Esophagus muscularis mucosa (tissue), 3 donors: Measurements from ENCODE around the gene PBRM1.

Experiments
- CTCF ChIP-seq, 3 experiments: fragments of 200-600 bp in 2 of 3; fragments of 450-650 bp in 1 of 3; sonication (generic) in 2 of 3; IDR thresholded peaks; one replicate each; pipeline ENCODE4 v1.5.1; 2017 to 2019; ENCODE audit warnings: antibody characterized with exemption in 3 of 3, mild to moderate bottlenecking in 2 of 3, moderate library complexity in 1 of 3
- POLR2A ChIP-seq: fragments of 450-650 bp; IDR thresholded peaks from one replicate; pipeline ENCODE4 v1.6.1; 2017; ENCODE audit warnings: antibody characterized with exemption, moderate library complexity, mild to moderate bottlenecking, low read depth

GRCh38 chr3:52521488-52521824 lies 164.3 kb downstream of the PBRM1 start:
- no peak for TF ChIP-seq POLR2A
- TF ChIP-seq CTCF (IDR thresholded peaks at IDR 0.05), result no peak
